HepG2 (cell line): ENCODE data around the gene TASOR2. TPM values are rescaled to one million over a fixed set of nuclear protein-coding genes. Genes with fewer than 3 reads are reported as not detected.

Experiments
- GPN1 ChIP-seq: sonication (generic); formaldehyde crosslinking; IDR thresholded peaks from 2 replicates; pipeline ENCODE4 v1.5.1; 2020; ENCODE audit warnings: missing genetic modification reagents, borderline replicate concordance
- KDM2A ChIP-seq: sonication (generic); formaldehyde crosslinking; IDR thresholded peaks from 2 replicates; pipeline ENCODE4 v1.4.0; 2020; ENCODE audit warnings: low read depth, missing genetic modification reagents, borderline replicate concordance
- MTA1 ChIP-seq: sonication (generic); formaldehyde crosslinking; IDR thresholded peaks from 2 replicates; pipeline ENCODE4 v1.4.0; 2020; ENCODE audit warnings: missing genetic modification reagents, mild to moderate bottlenecking, borderline replicate concordance
- MYC ChIP-seq: sonication (generic); formaldehyde crosslinking; IDR thresholded peaks from 2 replicates; pipeline ENCODE4 v1.9.0; 2021; ENCODE audit warnings: missing genetic modification reagents, borderline replicate concordance
- NPAS2 ChIP-seq: sonication (generic); formaldehyde crosslinking; IDR thresholded peaks from 2 replicates; pipeline ENCODE4 v1.8.0; 2022; ENCODE audit warnings: mild to moderate bottlenecking, missing genetic modification reagents, borderline replicate concordance
- PITX1 ChIP-seq: sonication (generic); formaldehyde crosslinking; IDR thresholded peaks from 2 replicates; pipeline ENCODE4 v1.5.1; 2020; ENCODE audit warnings: mild to moderate bottlenecking, missing genetic modification reagents
- RAD51 ChIP-seq: fragments of 450-650 bp; IDR thresholded peaks from 2 replicates; pipeline ENCODE4 v1.6.1; 2016; ENCODE audit warnings: borderline replicate concordance
- RORA ChIP-seq: sonication (generic); formaldehyde crosslinking; IDR thresholded peaks from 2 replicates; pipeline ENCODE4 v1.5.0; 2020; ENCODE audit warnings: mild to moderate bottlenecking, missing genetic modification reagents, moderate library complexity
- SIN3A ChIP-seq: IDR thresholded peaks from 2 replicates; pipeline ENCODE4 v1.6.1; 2011; ENCODE audit warnings: low read depth, mild to moderate bottlenecking, control low read depth, low read length, borderline replicate concordance
- TARDBP ChIP-seq: sonication (generic); formaldehyde crosslinking; IDR thresholded peaks from 2 replicates; pipeline ENCODE4 v1.8.0; 2022; ENCODE audit warnings: mild to moderate bottlenecking, missing genetic modification reagents
- ZFP1 ChIP-seq: IDR thresholded peaks from 2 replicates; pipeline ENCODE4 v1.6.1; 2016
- ZNF331 ChIP-seq: sonication (generic); formaldehyde crosslinking; IDR thresholded peaks from 2 replicates; pipeline ENCODE4 v1.4.0; 2020; ENCODE audit warnings: missing genetic modification reagents
- ZNF570 ChIP-seq: sonication (generic); formaldehyde crosslinking; IDR thresholded peaks from 2 replicates; pipeline ENCODE4 v1.4.0; 2020; ENCODE audit warnings: mild to moderate bottlenecking, missing genetic modification reagents, borderline replicate concordance
- ZNF776 ChIP-seq: sonication (generic); formaldehyde crosslinking; IDR thresholded peaks from 2 replicates; pipeline ENCODE4 v1.4.0; 2020; ENCODE audit warnings: mild to moderate bottlenecking, missing genetic modification reagents
- polyA plus RNA-seq, 8 experiments: library from polyadenylated mRNA; depleted of rRNA in 3 of 8; stranded (reverse) in 7 of 8; unstranded in 1 of 8; fragments of >200 nt; fragmentation: Illumina TruSeq in 4 of 8; extraction: Trizol in 4 of 8; gene quantifications; 2 replicates each; pipeline versions ENCODE4 v1.2.1 to v1.2.3, GENCODE V29; 2011 to 2016; ENCODE audit warnings: low read depth in 4 of 8, missing spikeins in 1 of 8, mixed read lengths in 1 of 8; ENCODE audit not compliant: insufficient read depth in 1 of 8
- total RNA-seq, 5 experiments: library from RNA; depleted of rRNA; stranded (reverse); fragments of >200 nt; fragmentation: Illumina TruSeq; extraction: Trizol; gene quantifications; 2 replicates each; pipeline ENCODE4 v1.2.3, GENCODE V29; 2016; ENCODE audit warnings: low read depth in 1 of 5
- TF ChIP-seq, protein P1 (sequence below): sonication (generic); formaldehyde crosslinking; IDR thresholded peaks from 2 replicates; pipeline ENCODE4 v1.4.0; 2020; ENCODE audit warnings: missing genetic modification reagents
- TF ChIP-seq, protein P2 (sequence below): sonication (generic); formaldehyde crosslinking; IDR thresholded peaks from 2 replicates; pipeline ENCODE4 v1.9.0; 2022; ENCODE audit warnings: low read depth, missing genetic modification reagents
- TF ChIP-seq, protein P3 (sequence below): sonication (generic); formaldehyde crosslinking; conservative IDR thresholded peaks from 2 replicates; pipeline ENCODE4 v1.8.1; 2023; ENCODE audit warnings: missing genetic modification reagents
- TF ChIP-seq, protein P4 (sequence below): sonication (generic); formaldehyde crosslinking; conservative IDR thresholded peaks from 2 replicates; pipeline ENCODE4 v1.4.0; 2020; ENCODE audit warnings: missing genetic modification reagents
- TF ChIP-seq, protein P5 (sequence below): sonication (generic); IDR thresholded peaks from 2 replicates; pipeline ENCODE4 v1.6.1; 2016; ENCODE audit warnings: low read depth, borderline replicate concordance
- TF ChIP-seq, protein P6 (sequence below): sonication (generic); formaldehyde crosslinking; IDR thresholded peaks from 2 replicates; pipeline ENCODE4 v1.5.0; 2020; ENCODE audit warnings: missing genetic modification reagents, mild to moderate bottlenecking, borderline replicate concordance

The TASOR2 gene
- total and polyA plus RNA-seq, 2 of the 13 experiments (the other 11 are each of a cell fraction or from before 2014, with no cell fraction given), result 24.2 to 55.3 TPM

DNA sequence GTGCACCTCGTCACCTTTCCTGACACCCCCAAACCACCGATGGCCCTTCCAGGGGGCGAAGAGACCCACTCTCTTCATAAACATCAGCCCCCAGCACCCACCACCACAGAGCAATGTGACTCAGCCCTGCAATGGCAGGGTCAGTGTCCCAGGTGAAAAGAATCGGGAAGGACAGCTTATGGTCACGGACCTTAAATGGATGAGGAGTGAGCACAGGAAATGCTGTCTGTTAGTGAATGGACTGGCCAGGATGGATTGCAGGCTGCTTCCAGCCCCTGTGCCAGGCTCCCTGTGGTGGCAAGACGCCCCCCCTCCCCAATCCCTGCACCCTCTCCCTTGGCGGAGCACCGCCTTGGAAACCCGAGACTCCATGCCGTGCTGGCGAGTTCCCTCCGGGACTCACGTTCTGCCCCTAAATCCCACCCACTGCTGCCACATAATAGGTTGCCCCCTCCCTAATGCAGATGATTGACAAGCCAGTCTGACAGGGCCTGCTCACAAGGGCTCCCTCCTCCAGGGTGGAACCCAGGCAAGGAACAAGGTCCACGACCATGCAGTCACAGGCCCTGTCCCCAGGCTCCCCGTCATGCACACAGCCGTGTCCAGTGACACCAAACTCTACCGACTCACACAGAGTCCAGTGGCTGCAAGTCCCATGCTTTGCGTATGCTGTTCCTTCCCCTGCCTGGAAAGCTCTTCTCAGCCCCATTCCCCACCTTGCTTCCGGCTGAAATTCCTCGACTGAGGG, 25.6 kb upstream of the TASOR2 start (continued):
- TF ChIP-seq, protein P1, sequence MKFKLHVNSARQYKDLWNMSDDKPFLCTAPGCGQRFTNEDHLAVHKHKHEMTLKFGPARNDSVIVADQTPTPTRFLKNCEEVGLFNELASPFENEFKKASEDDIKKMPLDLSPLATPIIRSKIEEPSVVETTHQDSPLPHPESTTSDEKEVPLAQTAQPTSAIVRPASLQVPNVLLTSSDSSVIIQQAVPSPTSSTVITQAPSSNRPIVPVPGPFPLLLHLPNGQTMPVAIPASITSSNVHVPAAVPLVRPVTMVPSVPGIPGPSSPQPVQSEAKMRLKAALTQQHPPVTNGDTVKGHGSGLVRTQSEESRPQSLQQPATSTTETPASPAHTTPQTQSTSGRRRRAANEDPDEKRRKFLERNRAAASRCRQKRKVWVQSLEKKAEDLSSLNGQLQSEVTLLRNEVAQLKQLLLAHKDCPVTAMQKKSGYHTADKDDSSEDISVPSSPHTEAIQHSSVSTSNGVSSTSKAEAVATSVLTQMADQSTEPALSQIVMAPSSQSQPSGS (CRISPR knock-in tag), result peak; percentile 39; the same call in 1 of the 2 replicates
- TF ChIP-seq SIN3A (peak; percentile 54; the same call in 1 of the 2 replicates), NPAS2 (CRISPR knock-in tag) (no peak), MTA1 (0 out of 2 replicates have a peak, but pooled peaks have one; percentile 61), ZNF776 (no peak), MYC (CRISPR knock-in tag) (peak; percentile 72; the same call in 1 of the 2 replicates), ZNF570 (CRISPR knock-in tag) (no peak), TARDBP (CRISPR knock-in tag) (no peak), ZNF331 (CRISPR knock-in tag) (peak; percentile 7; the same call in 1 of the 2 replicates), RORA (CRISPR knock-in tag) (no peak), RAD51 (no peak), ZFP1 (CRISPR knock-in tag) (no peak), KDM2A (CRISPR knock-in tag) (peak; percentile 87), PITX1 (CRISPR knock-in tag) (0 out of 2 replicates have a peak, but pooled peaks have one; percentile 11), GPN1 (CRISPR knock-in tag) (no peak)
- TF ChIP-seq, protein P2, sequence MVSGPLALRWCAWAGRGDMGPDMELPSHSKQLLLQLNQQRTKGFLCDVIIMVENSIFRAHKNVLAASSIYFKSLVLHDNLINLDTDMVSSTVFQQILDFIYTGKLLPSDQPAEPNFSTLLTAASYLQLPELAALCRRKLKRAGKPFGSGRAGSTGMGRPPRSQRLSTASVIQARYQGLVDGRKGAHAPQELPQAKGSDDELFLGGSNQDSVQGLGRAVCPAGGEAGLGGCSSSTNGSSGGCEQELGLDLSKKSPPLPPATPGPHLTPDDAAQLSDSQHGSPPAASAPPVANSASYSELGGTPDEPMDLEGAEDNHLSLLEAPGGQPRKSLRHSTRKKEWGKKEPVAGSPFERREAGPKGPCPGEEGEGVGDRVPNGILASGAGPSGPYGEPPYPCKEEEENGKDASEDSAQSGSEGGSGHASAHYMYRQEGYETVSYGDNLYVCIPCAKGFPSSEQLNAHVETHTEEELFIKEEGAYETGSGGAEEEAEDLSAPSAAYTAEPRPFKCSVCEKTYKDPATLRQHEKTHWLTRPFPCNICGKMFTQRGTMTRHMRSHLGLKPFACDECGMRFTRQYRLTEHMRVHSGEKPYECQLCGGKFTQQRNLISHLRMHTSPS (CRISPR knock-in tag), result peak; percentile 56; the same call in 1 of the 2 replicates
- TF ChIP-seq, protein P3, sequence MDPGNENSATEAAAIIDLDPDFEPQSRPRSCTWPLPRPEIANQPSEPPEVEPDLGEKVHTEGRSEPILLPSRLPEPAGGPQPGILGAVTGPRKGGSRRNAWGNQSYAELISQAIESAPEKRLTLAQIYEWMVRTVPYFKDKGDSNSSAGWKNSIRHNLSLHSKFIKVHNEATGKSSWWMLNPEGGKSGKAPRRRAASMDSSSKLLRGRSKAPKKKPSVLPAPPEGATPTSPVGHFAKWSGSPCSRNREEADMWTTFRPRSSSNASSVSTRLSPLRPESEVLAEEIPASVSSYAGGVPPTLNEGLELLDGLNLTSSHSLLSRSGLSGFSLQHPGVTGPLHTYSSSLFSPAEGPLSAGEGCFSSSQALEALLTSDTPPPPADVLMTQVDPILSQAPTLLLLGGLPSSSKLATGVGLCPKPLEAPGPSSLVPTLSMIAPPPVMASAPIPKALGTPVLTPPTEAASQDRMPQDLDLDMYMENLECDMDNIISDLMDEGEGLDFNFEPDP (CRISPR knock-in tag), result no peak
- TF ChIP-seq, protein P4, sequence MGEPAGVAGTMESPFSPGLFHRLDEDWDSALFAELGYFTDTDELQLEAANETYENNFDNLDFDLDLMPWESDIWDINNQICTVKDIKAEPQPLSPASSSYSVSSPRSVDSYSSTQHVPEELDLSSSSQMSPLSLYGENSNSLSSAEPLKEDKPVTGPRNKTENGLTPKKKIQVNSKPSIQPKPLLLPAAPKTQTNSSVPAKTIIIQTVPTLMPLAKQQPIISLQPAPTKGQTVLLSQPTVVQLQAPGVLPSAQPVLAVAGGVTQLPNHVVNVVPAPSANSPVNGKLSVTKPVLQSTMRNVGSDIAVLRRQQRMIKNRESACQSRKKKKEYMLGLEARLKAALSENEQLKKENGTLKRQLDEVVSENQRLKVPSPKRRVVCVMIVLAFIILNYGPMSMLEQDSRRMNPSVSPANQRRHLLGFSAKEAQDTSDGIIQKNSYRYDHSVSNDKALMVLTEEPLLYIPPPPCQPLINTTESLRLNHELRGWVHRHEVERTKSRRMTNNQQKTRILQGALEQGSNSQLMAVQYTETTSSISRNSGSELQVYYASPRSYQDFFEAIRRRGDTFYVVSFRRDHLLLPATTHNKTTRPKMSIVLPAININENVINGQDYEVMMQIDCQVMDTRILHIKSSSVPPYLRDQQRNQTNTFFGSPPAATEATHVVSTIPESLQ (CRISPR knock-in tag), result no peak
- TF ChIP-seq, protein P5, sequence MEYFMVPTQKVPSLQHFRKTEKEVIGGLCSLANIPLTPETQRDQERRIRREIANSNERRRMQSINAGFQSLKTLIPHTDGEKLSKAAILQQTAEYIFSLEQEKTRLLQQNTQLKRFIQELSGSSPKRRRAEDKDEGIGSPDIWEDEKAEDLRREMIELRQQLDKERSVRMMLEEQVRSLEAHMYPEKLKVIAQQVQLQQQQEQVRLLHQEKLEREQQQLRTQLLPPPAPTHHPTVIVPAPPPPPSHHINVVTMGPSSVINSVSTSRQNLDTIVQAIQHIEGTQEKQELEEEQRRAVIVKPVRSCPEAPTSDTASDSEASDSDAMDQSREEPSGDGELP, result peak; percentile 26; the same call in 1 of the 2 replicates
- TF ChIP-seq, protein P6, sequence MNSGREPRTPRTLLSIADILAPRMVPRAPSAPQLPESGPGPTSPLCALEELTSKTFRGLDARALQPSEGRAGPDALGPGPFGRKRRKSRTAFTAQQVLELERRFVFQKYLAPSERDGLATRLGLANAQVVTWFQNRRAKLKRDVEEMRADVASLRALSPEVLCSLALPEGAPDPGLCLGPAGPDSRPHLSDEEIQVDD (CRISPR knock-in tag), result no peak
